Fibroblast of lung (primary cell): ENCODE results near the gene FASTK. TPM values are rescaled to one million over a fixed set of nuclear protein-coding genes. Genes with fewer than 3 reads are reported as not detected.

ENCODE experiments used
- DNase-seq, 2 donors: peaks; one replicate each; pipeline versions ENCODE4 v3.0.0 to v3.0.0-alpha.2; 2010; ENCODE audit warnings: low read depth in 2 of 2
- H2AFZ ChIP-seq: 2 replicates; pipeline ENCODE4 v1.5.1; 2012; ENCODE audit warnings: low read length, control low read depth, inconsistent platforms
- H3K27ac ChIP-seq: 2 replicates; pipeline ENCODE4 v1.5.1; 2011; ENCODE audit warnings: low read length, control low read depth; ENCODE audit not compliant: insufficient read depth
- H3K27me3 ChIP-seq: 2 replicates; pipeline ENCODE4 v1.5.1; 2011; ENCODE audit warnings: mild to moderate bottlenecking, low read length; ENCODE audit not compliant: control insufficient read depth, insufficient read depth
- H3K36me3 ChIP-seq: 2 replicates; pipeline ENCODE4 v1.5.1; 2011; ENCODE audit warnings: low read length; ENCODE audit not compliant: control insufficient read depth, insufficient read depth
- H3K4me1 ChIP-seq: 2 replicates; pipeline ENCODE4 v1.5.1; 2011; ENCODE audit warnings: low read length; ENCODE audit not compliant: control insufficient read depth, insufficient read depth; ENCODE audit errors: extremely low read depth
- H3K4me2 ChIP-seq: 2 replicates; pipeline ENCODE4 v1.5.1; 2011; ENCODE audit warnings: low read length, control low read depth; ENCODE audit not compliant: insufficient read depth; ENCODE audit errors: extremely low read depth
- H3K4me3 ChIP-seq, 4 experiments: fragments of 200-600 bp in 1 of 4; sonication (generic) in 1 of 4; replicated peaks in 1 of 4; 2 replicates each; pipeline ENCODE4 v1.5.1; 2011 to 2016; ENCODE audit warnings: low read length in 4 of 4, low read depth in 3 of 4, mild to moderate bottlenecking in 3 of 4, control low read depth in 2 of 4, inconsistent platforms in 1 of 4, mixed read lengths in 1 of 4; ENCODE audit not compliant: insufficient read depth in 1 of 4; ENCODE audit errors: control extremely low read depth in 1 of 4
- H3K79me2 ChIP-seq: 2 replicates; pipeline ENCODE4 v1.5.1; 2012; ENCODE audit warnings: mild to moderate bottlenecking, low read length, inconsistent platforms; ENCODE audit not compliant: control insufficient read depth, insufficient read depth
- H3K9ac ChIP-seq: 2 replicates; pipeline ENCODE4 v1.5.1; 2011; ENCODE audit warnings: mild to moderate bottlenecking, low read length, control low read depth; ENCODE audit not compliant: insufficient read depth
- H3K9me3 ChIP-seq: 2 replicates; pipeline ENCODE4 v1.5.1; 2012; ENCODE audit warnings: low read depth, low read length; ENCODE audit not compliant: control insufficient read depth, insufficient read depth
- H4K20me1 ChIP-seq: 2 replicates; pipeline ENCODE4 v1.5.1; 2011; ENCODE audit warnings: low read length; ENCODE audit not compliant: control insufficient read depth, insufficient read depth; ENCODE audit errors: extremely low read depth
- EZH2 ChIP-seq: IDR thresholded peaks from 2 replicates; pipeline ENCODE4 v1.5.1; 2012; ENCODE audit warnings: low read length, control low read depth, mild to moderate bottlenecking; ENCODE audit errors: missing control alignments
- polyA plus RNA-seq, 2 donors: library from polyadenylated mRNA; depleted of rRNA in 1 of 2; stranded (reverse) in 1 of 2; unstranded in 1 of 2; fragments of >200 nt; gene quantifications; 2 replicates each; pipeline ENCODE4 v1.2.1, GENCODE V29; 2011 to 2012; ENCODE audit warnings: missing spikeins in 1 of 2
- total RNA-seq: library from RNA; depleted of rRNA; stranded (reverse); fragments of >200 nt; gene quantifications from 2 replicates; pipeline ENCODE4 v1.2.1, GENCODE V29; 2014
- TF ChIP-seq, protein P1 (sequence below), 2 donors: IDR thresholded peaks in 1 of 2; conservative IDR thresholded peaks in 1 of 2; 1 replicate in 1 of 2; 2 replicates in 1 of 2; pipeline ENCODE4 v1.5.1; 2011 to 2012; ENCODE audit warnings: low read length in 2 of 2, control low read depth in 1 of 2, inconsistent platforms in 1 of 2, low read depth in 1 of 2, mild to moderate bottlenecking in 1 of 2

The FASTK gene
- total and polyA plus RNA-seq, 2 donors (not counting 1 experiment from before 2014, with no cell fraction given): 33.8 to 69.5 TPM

DNA sequence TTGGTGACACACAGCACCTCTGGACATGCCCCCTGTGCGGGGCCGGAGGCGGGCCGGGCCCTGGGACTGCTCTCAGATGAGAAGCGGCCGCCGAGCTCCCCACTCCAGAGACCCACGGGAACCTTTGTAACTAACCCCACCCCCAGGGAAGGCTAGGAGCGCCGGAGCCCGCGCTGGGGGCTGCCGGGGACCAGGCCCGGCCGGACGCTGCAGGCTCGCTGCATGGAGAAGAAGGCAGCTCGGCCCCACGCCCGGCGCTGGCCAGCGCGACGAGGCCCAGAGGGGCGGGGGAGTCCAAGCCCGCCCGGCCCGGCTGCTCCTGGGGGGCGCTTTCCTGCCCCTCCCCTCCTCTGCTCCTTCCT is 42.2 kb upstream of the FASTK start:
- Histone ChIP-seq H4K20me1 (no peaks in the 10 kb centered on the region), H3K27ac (no peak overlapping the region), H3K79me2 (no peaks in the 10 kb centered on the region), H3K4me1 (peaks cover 5% of the 10 kb centered on the region), H3K9me3 (no peaks in the 10 kb centered on the region), H3K27me3 (no peaks in the 10 kb centered on the region), H3K36me3 (peaks cover 29% of the 10 kb centered on the region), H3K4me3 (no peak overlapping the region), H3K9ac (no peak overlapping the region), H2AFZ (no peak overlapping the region), H3K4me2 (no peak overlapping the region)
- no peak for DNase-seq
- TF ChIP-seq, protein P1, sequence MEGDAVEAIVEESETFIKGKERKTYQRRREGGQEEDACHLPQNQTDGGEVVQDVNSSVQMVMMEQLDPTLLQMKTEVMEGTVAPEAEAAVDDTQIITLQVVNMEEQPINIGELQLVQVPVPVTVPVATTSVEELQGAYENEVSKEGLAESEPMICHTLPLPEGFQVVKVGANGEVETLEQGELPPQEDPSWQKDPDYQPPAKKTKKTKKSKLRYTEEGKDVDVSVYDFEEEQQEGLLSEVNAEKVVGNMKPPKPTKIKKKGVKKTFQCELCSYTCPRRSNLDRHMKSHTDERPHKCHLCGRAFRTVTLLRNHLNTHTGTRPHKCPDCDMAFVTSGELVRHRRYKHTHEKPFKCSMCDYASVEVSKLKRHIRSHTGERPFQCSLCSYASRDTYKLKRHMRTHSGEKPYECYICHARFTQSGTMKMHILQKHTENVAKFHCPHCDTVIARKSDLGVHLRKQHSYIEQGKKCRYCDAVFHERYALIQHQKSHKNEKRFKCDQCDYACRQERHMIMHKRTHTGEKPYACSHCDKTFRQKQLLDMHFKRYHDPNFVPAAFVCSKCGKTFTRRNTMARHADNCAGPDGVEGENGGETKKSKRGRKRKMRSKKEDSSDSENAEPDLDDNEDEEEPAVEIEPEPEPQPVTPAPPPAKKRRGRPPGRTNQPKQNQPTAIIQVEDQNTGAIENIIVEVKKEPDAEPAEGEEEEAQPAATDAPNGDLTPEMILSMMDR (conservative IDR thresholded peaks at IDR 0.05 in 1 of 2, IDR thresholded peaks at IDR 0.05 in 1 of 2; ENCODE audit: low read depth in 1 of 2, low read length in 2 of 2): no peak
- no peak for TF ChIP-seq EZH2

DNA sequence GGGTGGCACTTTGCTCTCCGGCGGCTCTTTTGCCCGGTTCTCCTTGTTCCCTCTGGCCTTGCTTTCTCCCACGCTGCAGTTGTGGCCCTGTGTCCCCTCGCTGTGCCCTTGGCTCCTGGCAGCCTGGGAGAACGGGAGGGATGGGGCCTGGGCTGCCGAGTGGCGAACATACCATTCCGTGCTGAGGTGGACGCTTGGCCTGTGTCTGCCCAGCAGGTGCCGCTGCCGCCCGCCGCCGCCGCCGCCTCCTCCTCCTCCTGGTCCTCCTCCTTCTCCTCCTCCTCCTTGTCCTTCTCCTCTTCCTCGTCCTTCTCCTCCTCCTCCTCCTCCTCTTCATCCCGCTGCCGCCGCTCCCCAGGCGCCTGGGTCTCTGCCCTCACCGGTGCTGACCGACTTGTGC is 41.7 kb upstream of the FASTK start:
- no peaks in the 10 kb centered on the region for H3K79me2 ChIP-seq
- DNase-seq: no peak

DNA sequence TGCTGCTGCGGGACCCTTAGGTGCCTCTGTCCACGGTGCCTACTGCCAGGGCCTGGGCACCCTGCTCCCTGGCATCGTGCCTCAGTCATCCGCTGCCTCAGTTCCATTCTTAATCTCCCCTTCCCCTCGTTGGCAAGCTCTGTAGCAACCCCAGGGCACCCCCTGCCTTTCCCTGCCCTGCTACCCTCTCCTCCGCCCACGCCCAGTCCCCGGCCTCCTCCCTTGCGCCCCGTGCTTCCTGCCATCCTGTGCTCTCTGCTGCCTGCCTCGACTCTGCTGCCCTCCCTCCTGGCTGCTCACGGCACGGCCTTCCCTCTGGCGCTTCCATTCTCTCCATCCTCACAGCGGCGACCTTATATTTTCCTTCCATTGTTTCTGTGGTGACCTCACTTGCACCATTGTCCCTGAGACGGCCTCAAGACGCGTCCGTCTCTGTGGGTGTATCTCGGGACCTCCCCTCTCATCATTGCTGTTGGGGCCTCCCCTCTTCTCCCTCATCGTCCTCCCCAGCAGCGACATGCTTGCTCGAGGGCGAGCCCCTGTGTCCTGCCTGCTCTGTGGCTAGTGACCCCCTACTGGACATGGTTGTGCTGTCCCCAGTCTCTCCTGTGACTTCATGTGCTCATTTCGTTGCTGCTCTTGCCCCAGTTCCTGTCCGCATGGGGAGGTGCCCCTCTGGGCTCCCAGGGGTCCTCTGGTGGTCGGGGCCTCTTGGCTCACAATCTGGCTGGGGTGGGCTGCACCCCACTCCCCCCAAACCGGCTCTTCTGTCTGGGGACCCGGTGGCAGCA is 41.0 kb upstream of the FASTK start:
- no peaks in the 10 kb centered on the region for H3K9me3 ChIP-seq
- no peaks in the 10 kb centered on the region for H3K79me2 ChIP-seq
- H4K20me1 ChIP-seq: no peaks in the 10 kb centered on the region
- H3K27ac ChIP-seq: no peak overlapping the region
- H3K9ac ChIP-seq: no peak overlapping the region
- peaks cover 5% of the 10 kb centered on the region for H3K4me1 ChIP-seq
- H2AFZ ChIP-seq: no peak overlapping the region
- H3K27me3 ChIP-seq: no peaks in the 10 kb centered on the region
- H3K36me3 ChIP-seq: peaks cover 29% of the 10 kb centered on the region
- H3K4me2 ChIP-seq: no peak overlapping the region
- DNase-seq: no peak
- H3K4me3 ChIP-seq: no peak overlapping the region
- TF ChIP-seq, protein P1 (conservative IDR thresholded peaks at IDR 0.05 in 1 of 2, IDR thresholded peaks at IDR 0.05 in 1 of 2; ENCODE audit: low read depth in 1 of 2, low read length in 2 of 2): no peak
- TF ChIP-seq EZH2: no peak

More for the DNA sequence above, 41.7 kb upstream of the FASTK start:
- Histone ChIP-seq H3K9ac (no peak overlapping the region), H4K20me1 (no peaks in the 10 kb centered on the region), H2AFZ (no peak overlapping the region), H3K27me3 (no peaks in the 10 kb centered on the region), H3K4me1 (peaks cover 5% of the 10 kb centered on the region), H3K9me3 (no peaks in the 10 kb centered on the region), H3K27ac (no peak overlapping the region), H3K36me3 (peaks cover 29% of the 10 kb centered on the region), H3K4me3 (no peak overlapping the region), H3K4me2 (no peak overlapping the region)
- TF ChIP-seq EZH2: no peak
- TF ChIP-seq, protein P1 (conservative IDR thresholded peaks at IDR 0.05 in 1 of 2, IDR thresholded peaks at IDR 0.05 in 1 of 2; ENCODE audit: low read depth in 1 of 2, low read length in 2 of 2): peak in 1 of 2 donors; percentile 5
